ELR (cell line): ENCODE results near the gene RFC2.
"Not testable (repeated sequence)": the region's sequence is repeated elsewhere in the genome, so short reads cannot be mapped to it uniquely, and the experiment has no call there.

Experiments used
- DNase-seq: peaks from one replicate; pipeline ENCODE4 v3.0.0-alpha.2; 2015; ENCODE audit warnings: low read depth

RFC2 gene

DNA sequence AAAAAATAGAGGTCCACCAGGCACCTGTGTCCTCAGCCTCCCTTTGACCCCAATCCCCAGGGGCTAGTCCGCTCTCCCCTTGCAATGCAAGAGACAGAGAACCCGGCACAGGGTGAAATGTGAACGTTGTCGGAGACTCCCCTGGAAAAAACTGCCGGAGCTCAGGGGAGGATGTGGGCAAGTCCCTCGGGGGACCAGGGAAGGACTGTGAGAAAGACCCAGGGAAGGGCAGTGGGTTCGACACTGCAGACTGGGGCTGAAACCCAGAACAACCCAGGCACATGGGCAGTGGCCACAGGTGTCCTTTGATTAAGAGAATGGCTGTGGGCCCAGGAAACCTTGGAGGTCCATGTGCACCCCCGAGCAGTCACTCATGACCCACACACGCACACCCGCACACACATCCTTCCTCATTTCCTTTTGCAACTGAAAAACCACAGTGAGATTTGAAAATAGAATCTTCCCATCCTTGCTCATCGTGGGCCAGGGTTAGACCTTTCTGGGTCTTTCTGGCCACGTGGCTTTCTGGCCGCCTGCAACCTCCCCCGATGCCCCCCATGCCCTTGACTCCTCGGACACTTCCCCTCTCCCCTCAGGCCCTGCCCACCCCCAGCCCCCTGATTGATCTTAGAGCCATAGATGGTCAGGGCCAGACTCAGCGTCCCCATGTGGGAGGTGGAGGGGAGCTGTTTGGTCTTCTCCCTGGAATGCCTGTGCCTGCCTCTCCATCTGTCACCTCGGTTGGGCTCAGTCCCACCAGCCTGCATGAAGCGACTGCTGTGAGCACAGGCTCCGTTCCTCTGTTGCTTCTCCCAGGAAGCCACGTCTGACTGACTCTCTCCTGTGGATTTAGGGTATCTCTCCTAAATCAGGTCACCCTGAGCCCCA is 36.5 kb downstream of the RFC2 start:
- peak; percentile 45 for DNase-seq

DNA sequence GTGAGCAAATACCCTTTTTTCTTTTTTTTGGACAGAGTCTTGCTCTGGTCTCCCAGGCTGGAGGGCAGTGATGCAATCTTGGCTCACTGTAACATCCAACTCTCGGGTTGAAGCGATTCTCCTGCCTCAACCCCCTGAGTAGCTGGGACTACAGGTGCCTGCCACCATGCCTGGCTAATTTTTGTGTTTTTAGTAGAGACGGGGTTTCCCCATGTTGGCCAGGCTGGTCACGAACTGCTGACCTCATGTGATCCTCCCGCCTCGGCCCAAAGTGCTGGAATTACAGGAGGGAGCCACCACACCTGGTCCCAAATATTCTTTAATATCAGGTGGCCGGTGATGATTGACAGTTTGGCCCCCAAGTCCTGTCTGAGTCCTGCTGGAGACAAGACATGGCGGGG is 37.8 kb downstream of the RFC2 start:
- no peak for DNase-seq

DNA sequence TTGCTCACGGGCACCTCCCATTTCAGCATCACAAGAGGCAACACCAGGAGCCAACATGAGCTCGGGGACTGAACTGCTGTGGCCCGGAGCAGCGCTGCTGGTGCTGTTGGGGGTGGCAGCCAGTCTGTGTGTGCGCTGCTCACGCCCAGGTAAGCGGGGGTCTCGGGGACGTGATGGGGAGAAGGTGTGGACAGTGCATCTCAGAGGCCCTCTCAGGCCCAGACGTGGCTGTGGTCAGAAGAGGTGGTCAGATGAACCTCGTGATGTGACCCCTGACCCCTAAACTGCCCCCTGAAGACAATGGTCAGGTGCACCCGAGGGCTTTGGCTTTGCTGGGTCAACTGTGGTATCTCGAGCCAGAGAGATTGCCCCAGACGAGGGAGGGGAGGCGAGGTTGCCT is 38.3 kb downstream of the RFC2 start:
- DNase-seq: no peak

DNA sequence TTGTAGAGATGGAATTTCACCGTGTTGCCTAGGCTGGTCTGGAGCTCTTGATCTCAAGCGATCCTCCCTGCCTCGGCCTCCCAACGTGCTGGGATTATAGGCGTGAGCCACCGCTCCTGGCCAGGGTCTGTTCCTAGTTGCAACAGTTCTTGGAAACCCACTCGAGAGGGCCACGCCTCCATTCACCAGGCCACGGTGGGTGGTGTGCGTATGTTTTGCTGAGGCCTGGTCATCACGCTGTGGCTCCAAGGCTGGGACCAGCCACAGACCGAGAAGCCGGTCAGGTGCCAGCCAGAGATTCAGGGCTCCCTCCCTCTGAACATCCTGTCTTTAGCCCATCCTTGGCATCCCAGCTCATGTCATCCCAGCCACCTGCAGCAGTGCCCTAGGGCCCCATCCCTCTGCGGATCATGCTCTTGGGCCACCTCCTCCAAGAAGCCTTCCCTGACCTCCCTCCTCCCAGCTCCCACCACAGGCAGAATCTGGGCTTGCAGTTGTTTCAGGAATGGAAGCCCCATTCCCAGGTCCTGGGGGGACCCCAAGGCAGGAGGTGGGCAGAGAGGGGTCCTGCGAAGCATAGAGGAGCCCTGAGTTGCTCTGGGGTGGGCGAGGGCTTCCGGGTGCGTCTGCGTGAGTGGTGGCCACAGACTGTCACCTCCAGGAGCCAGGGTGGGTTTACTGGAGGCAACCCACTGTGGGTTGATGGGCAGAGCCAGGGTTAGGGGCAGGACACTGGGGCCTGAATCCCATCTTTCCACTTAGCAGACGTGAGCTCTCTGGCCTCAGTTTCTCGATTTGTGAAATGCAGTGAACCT is 39.2 kb downstream of the RFC2 start:
- no peak for DNase-seq

DNA sequence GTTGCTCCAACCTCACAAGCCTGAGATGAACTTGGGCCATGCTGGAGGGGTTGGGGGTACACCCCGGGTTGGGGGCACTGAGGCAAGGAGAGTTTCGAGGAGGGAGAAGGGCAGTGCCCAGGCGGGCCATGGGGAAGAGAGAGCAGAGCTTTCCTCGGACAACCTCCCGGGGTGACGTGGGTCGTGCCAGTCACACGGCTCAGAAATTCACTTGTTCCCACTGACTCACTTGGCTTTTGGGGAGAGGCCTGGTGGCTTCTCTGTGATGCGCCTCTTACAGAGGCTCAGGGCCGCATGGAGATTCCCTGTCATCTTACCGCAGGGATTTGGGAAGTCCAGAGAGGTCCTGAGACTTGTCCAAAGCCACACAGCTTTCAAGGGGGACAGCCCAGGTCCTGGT is 41.5 kb downstream of the RFC2 start:
- no peak for DNase-seq

DNA sequence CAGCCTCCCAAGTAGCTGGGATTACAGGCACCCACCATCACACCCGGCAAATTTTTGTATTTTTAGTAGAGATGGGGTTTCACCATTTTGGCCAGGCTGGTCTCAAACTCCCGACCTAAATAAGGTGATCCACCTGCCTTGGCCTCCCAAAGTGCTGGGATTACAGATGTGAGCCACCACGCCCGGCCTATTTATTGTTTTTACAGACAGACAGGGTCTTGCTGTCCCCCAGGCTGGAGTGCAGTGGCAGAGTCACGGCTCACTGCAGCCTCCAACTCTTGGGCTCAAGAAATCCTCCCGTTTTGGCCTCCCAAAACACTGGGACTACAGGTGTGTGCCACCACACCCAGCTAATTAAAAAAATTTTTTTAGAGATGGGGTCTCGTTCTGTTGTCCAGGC is 46.0 kb downstream of the RFC2 start:
- DNase-seq: not testable (repeated sequence)

DNA sequence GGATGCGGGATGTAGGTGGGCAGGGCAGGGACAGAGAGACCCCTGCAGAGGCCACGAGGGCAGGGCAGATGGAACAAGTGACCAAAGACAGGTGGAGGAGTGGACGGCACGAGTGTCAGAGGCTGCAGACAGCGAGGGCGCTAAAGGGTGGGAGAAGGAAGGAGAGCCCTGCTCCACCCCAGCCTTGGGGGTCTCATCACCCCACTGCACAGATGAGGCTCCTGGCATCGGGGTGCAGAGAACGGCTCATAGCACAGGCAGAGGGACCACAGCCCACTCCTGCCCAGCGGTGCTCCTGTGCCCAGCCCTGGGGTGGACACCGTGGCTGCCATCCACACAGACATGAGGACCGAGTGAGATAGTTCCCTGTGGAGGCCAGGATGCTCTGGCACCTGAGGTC is 46.6 kb downstream of the RFC2 start:
- DNase-seq: no peak

DNA sequence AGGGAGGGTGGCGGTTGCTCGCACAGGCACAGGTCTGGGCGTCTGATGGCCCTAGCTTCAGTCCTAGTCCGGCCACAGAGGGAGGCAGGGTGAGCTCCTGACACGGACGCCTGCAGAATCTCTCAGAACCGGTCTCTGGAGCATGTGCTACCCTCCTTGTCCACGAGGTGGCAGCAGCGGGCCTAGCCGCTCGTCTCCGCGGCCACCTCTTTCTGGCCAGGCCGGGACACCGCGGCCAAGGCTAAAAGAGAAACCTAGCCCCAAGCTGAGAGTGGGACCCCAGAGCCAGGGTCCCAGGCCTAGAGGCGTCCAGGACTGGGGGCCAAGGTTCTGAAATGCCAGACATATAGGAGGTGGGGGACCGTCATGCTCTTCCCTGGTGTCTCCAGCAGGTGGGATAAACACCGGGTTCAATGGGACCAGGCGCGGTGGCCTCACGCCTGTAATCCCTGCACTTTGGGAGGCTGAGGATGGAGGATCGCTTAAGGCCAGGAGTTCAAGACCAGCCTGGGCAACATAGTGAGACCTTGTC is 47.5 kb downstream of the RFC2 start:
- DNase-seq: peak; percentile 78

DNA sequence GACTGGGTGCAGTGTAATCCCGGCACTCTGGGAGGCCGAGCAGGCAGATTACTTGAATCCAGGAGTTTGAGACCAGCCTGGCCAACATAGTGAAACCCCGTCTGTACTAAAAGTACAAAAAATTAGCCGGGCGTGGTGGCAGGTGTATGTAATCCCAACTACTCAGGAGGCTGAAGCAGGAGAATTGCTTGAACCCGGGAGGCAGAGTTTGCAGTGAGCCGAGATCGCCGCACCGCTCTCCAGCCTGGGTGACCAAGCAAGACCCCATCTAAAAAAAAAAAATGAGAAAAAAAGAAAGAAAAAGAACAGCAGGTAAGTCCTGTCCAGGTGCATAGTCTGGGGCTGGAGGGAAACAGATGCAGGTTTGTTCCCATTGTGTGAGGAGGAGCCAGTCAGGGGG is 48.1 kb downstream of the RFC2 start:
- not testable (repeated sequence) for DNase-seq

DNA sequence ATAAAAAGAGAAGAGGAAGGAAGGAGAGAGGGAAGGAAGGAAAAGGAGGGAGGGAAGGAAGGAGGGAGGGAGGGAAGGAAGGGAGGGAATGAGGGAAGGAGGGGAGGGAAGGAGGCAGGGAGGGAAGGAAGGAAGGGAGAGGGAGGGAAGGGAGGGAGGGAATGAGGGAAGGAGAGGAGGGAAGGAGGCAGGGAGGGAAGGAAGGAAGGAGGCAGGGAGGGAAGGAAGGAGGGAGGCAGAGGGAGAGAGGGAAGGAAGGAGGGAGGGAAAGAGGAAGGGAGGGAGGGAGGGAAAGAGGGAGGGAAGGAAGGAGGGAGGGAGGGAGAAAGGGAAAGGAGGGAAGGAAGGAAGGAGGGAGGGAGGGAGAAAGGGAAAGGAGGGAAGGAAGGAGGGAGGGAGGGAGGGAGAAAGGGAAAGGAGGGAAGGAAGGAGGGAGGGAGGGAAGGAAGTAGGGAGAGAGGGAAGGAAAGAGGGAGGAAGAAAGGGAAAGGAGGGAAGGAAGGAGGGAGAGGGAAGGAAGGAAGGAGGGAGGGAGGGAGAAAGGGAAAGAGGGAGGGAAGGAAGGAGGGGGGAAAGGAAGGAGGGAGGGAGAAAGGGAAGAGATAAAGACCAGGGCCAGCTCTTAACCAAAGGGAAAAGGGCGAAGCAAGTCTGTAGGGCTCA is 50.1 kb downstream of the RFC2 start:
- DNase-seq: no peak

DNA sequence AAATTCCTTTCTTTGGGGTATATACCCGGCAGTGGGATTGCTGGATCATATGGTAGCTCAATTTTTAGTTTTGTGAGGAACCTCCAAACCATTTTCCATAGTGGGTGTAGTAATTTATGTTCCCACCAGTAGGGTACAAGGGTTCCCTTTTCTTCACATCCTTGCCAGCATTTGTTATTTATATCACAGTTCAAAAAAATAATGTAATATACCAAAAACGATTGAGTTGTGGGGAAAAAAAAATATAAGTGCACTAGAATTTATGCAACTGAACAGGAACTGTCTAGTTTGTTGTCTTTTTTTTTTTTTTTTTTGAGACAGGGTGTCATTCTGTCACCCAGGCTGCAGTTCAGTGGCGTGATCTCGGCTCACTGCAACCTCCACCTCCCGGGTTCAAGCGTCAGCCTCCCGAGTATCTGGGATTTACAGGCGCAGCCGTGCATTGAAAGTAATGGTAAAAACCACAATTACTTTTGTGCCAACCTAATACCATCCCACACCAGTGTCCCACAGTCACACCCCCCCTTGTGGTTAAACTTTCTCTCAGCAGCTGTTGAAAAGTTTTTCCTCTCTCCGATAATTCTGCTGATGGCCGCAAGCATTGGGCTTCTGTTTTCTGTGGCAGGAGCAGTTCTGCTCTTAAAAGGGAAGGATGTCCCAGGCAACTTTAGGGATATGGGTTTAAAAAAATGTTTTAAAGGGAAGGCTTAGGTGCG is 51.2 kb downstream of the RFC2 start:
- DNase-seq: peak; percentile 66

DNA sequence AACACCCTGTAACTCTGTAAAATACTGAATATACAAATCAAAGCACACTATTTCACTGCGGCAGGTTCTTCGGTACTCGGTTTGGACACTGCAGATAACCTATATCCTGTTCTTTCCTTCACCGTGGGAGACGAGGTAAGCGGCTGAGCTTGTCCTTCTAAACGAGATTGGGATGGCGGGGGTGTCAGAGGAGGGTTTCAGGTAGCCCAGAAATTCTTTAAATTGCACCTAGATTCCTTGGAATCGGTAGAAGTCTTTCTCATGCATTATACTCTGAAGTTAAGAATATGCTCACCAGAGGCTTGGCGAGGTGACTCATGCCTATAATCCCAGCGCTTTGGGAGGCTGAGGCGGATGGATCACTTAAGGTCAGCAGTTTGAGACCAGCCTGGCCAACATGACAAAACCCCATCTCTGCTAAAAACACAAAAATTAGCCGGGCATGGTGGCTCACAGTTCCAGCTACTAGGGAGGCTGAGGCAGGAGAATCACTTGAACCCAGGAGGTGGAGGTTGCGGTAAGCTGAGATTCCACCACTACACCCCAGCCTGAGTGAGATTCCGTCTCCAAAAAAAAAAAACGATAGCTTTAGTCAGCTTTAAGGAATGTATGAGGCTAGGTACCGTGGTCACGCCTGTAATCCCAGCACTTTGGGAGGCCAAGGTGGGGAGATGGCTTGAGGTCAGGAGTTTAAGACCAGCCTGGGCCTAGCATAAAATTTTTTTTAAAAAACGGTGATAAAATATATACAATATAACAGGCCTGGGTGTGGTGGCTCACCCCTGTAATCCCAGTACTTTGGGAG is 54.4 kb downstream of the RFC2 start:
- DNase-seq: peak; percentile 68

DNA sequence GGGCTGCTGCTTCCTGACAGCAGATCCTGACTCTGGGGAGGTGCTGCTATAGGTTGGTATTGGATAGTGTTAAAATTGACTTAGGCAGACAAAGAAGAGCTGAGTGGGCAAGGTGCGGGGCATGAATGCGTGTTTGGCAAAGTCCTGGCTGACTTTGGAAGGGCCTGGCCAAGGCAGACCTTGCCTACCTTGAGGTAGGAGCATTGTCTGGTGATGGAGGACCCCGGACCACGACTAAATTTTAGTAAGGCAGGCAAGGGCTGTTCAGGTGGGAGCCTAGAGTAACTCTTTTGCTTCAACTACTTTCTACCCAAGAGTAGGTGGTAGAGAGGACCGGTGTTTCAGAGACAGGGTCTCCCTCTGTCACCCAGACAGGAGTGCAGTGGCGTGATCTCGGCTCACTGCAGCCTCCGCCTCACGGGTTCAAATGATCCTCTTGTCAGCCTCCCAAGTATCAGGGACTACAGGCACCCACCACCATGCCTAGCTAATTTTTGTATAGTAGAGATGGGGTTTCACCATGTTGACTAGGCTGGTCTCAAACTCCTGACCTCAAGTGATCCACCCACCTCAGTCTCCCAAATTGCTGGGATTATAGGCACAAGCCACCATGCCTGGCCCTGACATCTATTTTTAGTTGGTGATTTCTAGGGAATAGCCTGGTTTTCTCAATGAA is 56.6 kb downstream of the RFC2 start:
- no peak for DNase-seq

DNA sequence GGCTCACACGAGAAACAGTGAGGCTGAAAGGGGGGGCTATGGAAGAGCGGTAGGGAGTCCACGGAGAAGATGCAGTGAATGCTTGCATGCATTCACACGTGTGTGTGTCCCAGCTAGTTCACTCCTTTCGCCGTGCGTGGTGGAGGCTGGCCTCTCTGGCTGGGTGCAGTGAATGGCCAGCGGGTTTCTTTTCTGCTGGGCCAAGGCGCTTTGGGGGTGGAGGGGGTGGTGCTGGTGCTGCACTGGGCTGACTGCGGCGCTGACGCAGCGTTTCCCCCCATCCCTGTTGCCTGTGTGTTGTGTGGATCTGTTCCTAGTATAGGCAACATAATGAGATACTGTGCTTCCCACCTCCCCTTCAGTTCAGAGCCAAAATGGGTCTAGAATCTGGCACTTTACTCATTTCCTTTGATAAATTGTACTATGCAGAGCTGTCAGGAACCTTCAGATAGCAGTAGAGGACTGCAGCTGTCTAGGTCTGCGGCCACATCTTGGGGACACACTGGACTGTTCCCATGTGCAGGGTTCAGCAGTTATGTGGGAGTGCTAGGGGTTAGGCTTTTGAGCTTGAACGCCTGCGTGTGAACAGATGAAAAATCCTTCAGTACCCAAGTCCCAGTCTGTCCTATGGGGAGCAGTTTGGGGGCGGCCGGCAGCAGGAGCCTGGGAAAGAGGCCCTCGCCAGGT is 58.1 kb downstream of the RFC2 start:
- not testable (repeated sequence) for DNase-seq

DNA sequence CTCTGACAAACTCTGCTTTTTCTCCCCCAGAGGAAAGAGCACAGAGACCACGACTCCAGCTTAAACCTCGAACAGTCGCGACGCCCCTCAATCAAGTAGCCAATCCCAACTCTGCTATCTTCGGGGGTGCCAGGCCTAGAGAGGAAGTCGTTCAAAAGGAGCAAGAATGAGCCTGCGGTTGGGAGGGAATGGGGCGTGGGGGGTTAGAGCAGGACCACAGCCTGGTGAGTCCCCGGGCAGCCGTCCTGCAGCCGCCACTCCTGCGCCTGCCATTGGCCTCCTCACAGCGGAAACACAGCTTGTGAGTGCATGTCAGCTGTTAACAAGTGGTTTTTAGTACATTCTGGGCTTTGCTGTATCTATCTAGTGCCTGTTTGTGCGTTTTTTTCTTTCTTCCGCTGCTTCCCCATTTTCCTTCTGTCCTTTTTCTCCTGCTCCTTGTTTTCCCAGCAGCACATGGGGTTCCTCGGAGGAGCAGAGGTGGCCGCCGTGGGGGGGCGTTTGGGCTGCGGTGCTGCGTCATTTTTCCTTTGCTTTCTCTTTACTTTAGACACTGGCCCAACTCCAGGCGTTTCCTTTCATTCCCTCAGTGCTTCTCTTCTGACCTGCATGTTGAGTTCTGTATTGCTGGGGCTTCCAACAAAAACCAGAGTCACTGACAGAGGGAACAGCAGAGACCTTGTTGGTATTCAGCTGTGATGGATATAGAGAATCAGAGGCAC is 58.9 kb downstream of the RFC2 start:
- DNase-seq: not testable (repeated sequence)

DNA sequence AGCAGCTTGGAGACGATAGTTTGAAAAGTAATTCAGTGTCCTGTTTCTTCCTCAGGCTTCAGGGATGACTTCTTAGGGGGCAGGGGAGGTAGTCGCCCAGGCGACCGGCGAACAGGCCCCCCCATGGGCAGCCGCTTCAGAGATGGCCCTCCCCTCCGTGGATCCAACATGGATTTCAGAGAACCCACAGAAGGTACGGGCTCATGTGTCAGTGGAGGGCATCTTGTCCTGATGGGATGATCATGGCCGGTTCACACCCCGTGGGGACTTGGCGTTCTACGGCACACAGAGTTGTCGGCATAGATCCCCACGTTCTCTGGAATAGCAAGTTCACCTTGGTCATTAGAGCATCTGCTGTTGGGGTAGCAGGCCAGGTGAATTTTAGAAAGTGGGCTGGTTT is 59.5 kb downstream of the RFC2 start:
- no peak for DNase-seq

DNA sequence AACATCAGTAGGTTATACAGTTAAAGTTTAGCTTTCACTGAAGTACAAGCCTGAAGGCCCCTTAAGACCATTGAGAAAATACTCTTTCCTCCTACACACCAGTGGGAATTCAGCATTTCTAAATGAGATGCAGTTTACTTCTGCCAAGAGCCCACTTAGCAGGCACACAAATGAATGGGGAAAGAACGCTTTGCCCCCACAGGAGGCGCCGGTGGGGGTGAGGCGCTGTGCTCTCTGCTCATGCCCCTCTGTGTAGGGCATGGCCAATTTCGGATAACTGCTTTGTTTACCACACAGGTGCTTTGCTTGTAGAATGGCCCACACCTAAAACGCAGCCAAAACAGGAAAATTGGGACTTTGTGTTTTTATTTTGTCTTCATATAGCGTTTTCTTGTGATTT is 60.3 kb downstream of the RFC2 start:
- no peak for DNase-seq

DNA sequence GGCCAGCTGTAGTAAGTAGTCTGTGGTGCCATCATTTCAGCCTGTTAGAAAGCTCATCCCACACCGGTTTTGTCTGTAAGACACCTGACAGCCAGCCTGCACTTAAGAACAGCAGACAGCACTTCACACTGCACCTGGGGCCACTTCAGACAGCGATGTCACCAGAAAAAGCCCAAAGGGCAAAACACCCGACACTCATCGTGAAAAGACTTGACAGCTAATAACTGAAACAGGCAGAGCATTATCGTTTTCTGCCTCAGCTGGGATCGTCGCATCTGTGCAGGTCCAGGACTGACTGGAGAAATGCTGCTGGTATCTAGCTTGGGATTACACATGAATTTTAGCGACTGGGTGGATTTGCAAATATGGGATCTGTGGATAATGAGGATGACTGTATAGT is 61.1 kb downstream of the RFC2 start:
- no peak for DNase-seq

DNA sequence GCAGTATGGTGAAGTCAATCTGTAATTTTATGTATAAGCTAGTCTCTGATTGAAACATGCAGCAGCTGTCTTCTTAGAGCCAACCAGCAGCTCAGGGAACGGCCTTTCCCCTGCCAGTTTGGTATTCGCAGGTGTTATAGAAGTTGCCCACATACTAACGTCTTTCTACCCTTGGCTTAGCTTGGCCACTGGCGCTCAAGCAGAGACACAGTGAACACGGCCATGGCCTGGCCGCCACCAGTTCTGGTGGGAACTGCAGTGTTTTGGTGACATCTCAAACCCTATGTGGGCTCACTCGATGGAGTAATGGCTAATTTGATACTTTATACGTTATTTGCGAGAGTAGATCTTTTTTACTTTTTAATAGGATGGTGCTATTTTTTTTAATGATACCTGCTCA is 63.0 kb downstream of the RFC2 start:
- DNase-seq: no peak
